CD4-positive, CD25-positive, alpha-beta regulatory T cell (primary cell): ENCODE measurements around the gene PALMD. TPM values are rescaled to one million over a fixed set of nuclear protein-coding genes. Genes with fewer than 3 reads are reported as not detected.

Source experiments
- ATAC-seq, 2 donors: fragments of 150-1000 bp; cut with Tn5 transposase; one replicate each; pipeline ENCODE4 v1.10.0; 2021; ENCODE audit warnings: low read depth in 2 of 2, moderate number of reproducible peaks in 2 of 2, moderate library complexity in 1 of 2
- DNase-seq, 3 donors: peaks; one replicate each; pipeline versions ENCODE4 v3.0.0 to v3.0.0-alpha.2; 2012 to 2022; ENCODE audit warnings: mixed read lengths in 1 of 3
- H3K27ac ChIP-seq: one replicate; pipeline ENCODE4 v1.7.0; 2013; ENCODE audit warnings: mild to moderate bottlenecking, low read length; ENCODE audit not compliant: insufficient read depth, poor library complexity, severe bottlenecking
- H3K27me3 ChIP-seq: one replicate; pipeline ENCODE4 v1.7.0; 2013; ENCODE audit warnings: low read length; ENCODE audit not compliant: control insufficient read depth, insufficient read depth
- H3K36me3 ChIP-seq: one replicate; pipeline ENCODE4 v1.7.0; 2013; ENCODE audit warnings: mild to moderate bottlenecking, low read length, moderate library complexity; ENCODE audit not compliant: control insufficient read depth, insufficient read depth
- H3K4me1 ChIP-seq: 2 replicates; pipeline ENCODE4 v1.7.0; 2013; ENCODE audit warnings: mild to moderate bottlenecking, low read length; ENCODE audit not compliant: insufficient read depth, control insufficient read depth, poor library complexity, severe bottlenecking
- H3K4me3 ChIP-seq: one replicate; pipeline ENCODE4 v1.7.0; 2013; ENCODE audit warnings: low read depth, mild to moderate bottlenecking, low read length, moderate library complexity
- H3K9me3 ChIP-seq, 2 experiments: 1 replicate in 1 of 2; 2 replicates in 1 of 2; pipeline ENCODE4 v1.7.0; 2013; ENCODE audit warnings: low read length in 2 of 2, mild to moderate bottlenecking in 1 of 2, moderate library complexity in 1 of 2; ENCODE audit not compliant: control insufficient read depth in 2 of 2
- H3K27ac Mint-ChIP-seq, 3 donors: one replicate each; pipeline ENCODE4 v1.8.0; 2020 to 2022; ENCODE audit warnings: mild to moderate bottlenecking in 3 of 3, mixed read lengths in 3 of 3, moderate library complexity in 2 of 3
- H3K27me3 Mint-ChIP-seq: one replicate; pipeline ENCODE4 v1.8.0; 2022; ENCODE audit warnings: mild to moderate bottlenecking, mixed read lengths
- H3K36me3 Mint-ChIP-seq: one replicate; pipeline ENCODE4 v1.8.0; 2020; ENCODE audit warnings: mixed read lengths
- H3K4me1 Mint-ChIP-seq, 4 donors: one replicate each; pipeline ENCODE4 v1.8.0; 2020 to 2022; ENCODE audit warnings: mixed read lengths in 4 of 4, mild to moderate bottlenecking in 1 of 4
- H3K4me3 Mint-ChIP-seq, 4 donors: one replicate each; pipeline ENCODE4 v1.8.0; 2020 to 2022; ENCODE audit warnings: mild to moderate bottlenecking in 4 of 4, mixed read lengths in 4 of 4, moderate library complexity in 3 of 4
- H3K9me3 Mint-ChIP-seq, 7 donors: one replicate each; pipeline ENCODE4 v1.8.0; 2020 to 2022; ENCODE audit warnings: mixed read lengths in 7 of 7, mild to moderate bottlenecking in 3 of 7, moderate library complexity in 2 of 7
- polyA plus RNA-seq, 4 donors: library from polyadenylated mRNA; unstranded; fragments of 300-500 nt; fragmentation: Illumina TruSeq; gene quantifications; one replicate each; pipeline ENCODE4 v1.2.3, GENCODE V29; 2021
- total RNA-seq: library from RNA; stranded (reverse); gene quantifications from one replicate; pipeline ENCODE4 v1.2.3, GENCODE V29; 2022

PALMD gene
- total and polyA plus RNA-seq, 5 donors from 2014 or later = not detected

- no peaks in the 10 kb centered on the region for H3K4me1 ChIP-seq
- no peaks in the 10 kb centered on the region for H3K36me3 ChIP-seq
- no peaks in the 10 kb centered on the region for H3K4me1 Mint-ChIP-seq
- H3K4me3 ChIP-seq = no peak overlapping the region
- no peak for ATAC-seq
- H3K27me3 Mint-ChIP-seq = peaks cover 11% of the 10 kb centered on the region
- no peak overlapping the region for H3K4me3 Mint-ChIP-seq
- no peaks in the 10 kb centered on the region for H3K36me3 Mint-ChIP-seq
- peaks cover 3% of the 10 kb centered on the region for H3K27me3 ChIP-seq
- DNase-seq = no peak
- H3K9me3 ChIP-seq = no peaks in the 10 kb centered on the region
- no peak overlapping the region for H3K27ac ChIP-seq
- H3K27ac Mint-ChIP-seq = no peak overlapping the region
- H3K9me3 Mint-ChIP-seq = peaks cover 0 to 2% (median 0%) of the 10 kb centered on the region in 7 donors
Measured at GRCh38 chr1:99662539-99663080, 16.7 kb downstream of the PALMD start.

- Mint-ChIP-seq H3K4me1 (no peaks in the 10 kb centered on the region), H3K4me3 (no peak overlapping the region), H3K27me3 (peaks cover 15% of the 10 kb centered on the region), H3K9me3 (peaks cover 0 to 2% (median 0%) of the 10 kb centered on the region in 7 donors), H3K27ac (no peak overlapping the region), H3K36me3 (no peaks in the 10 kb centered on the region)
- Histone ChIP-seq H3K36me3 (no peaks in the 10 kb centered on the region), H3K4me1 (no peaks in the 10 kb centered on the region), H3K27me3 (peaks cover 3% of the 10 kb centered on the region), H3K4me3 (no peak overlapping the region), H3K27ac (no peak overlapping the region), H3K9me3 (no peaks in the 10 kb centered on the region)
- no peak for ATAC-seq
- no peak for DNase-seq
Measured at GRCh38 chr1:99663501-99663900, 17.6 kb downstream of the PALMD start.

DNA sequence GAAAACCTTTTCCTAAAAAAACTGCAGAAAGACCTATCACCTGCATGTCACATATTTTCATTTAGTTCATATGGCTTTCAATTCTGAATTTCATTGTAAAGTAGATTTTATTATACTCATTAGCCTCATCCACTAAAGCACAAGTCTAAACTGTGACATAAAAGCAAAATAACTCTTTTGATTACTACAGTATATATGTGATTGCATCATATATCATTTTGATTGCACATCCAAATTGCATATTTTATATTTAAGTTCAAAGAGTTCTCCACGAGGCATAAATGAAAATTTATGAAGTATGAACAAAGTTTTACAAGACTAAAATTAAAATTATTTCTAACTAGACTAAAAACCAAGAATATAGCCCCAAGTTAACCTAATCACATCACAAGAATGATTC lies 19.3 kb downstream of the PALMD start:
- Histone ChIP-seq H3K36me3 (no peaks in the 10 kb centered on the region), H3K4me3 (no peak overlapping the region), H3K27ac (no peak overlapping the region), H3K9me3 (no peaks in the 10 kb centered on the region), H3K4me1 (no peaks in the 10 kb centered on the region), H3K27me3 (peaks cover 6% of the 10 kb centered on the region)
- no peak for DNase-seq
- no peak overlapping the region for H3K27ac Mint-ChIP-seq
- H3K9me3 Mint-ChIP-seq = peaks cover 0 to 2% (median 0%) of the 10 kb centered on the region in 7 donors
- no peak overlapping the region for H3K4me3 Mint-ChIP-seq
- H3K4me1 Mint-ChIP-seq = no peaks in the 10 kb centered on the region
- H3K27me3 Mint-ChIP-seq = peaks cover 16% of the 10 kb centered on the region
- no peaks in the 10 kb centered on the region for H3K36me3 Mint-ChIP-seq
- ATAC-seq = no peak

DNA sequence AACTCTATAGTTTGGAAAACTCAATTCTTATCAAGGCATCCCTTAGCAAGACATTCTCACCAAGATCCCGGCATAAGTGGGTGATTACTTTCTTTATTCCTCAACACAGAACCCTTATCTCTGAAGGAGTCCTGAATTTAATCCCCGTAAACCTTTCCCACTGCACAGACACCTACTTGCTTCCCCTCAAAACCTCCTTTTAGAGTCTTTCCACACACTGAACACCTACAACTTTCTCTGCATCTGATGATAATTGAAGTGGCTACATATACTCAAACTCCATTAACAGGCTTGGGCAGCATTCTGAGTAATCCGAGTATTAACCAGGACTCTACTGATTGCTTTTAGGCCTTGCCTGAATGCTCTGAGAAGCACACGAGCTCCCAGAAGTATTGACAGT lies 23.5 kb downstream of the PALMD start:
- DNase-seq (no peak), ATAC-seq (no peak)
- Mint-ChIP-seq H3K4me3 (no peak overlapping the region), H3K9me3 (peaks cover 0 to 2% (median 0%) of the 10 kb centered on the region in 7 donors), H3K4me1 (no peaks in the 10 kb centered on the region), H3K27me3 (peaks cover 29% of the 10 kb centered on the region), H3K27ac (no peak overlapping the region), H3K36me3 (no peaks in the 10 kb centered on the region)
- Histone ChIP-seq H3K27me3 (peaks cover 3% of the 10 kb centered on the region), H3K9me3 (no peaks in the 10 kb centered on the region), H3K4me1 (no peaks in the 10 kb centered on the region), H3K4me3 (no peak overlapping the region), H3K36me3 (no peaks in the 10 kb centered on the region), H3K27ac (no peak overlapping the region)

GRCh38 chr1:99669821-99670220 lies 23.9 kb downstream of the PALMD start:
- Histone ChIP-seq H3K27me3 (peaks cover 3% of the 10 kb centered on the region), H3K36me3 (no peaks in the 10 kb centered on the region), H3K4me3 (no peak overlapping the region), H3K27ac (no peak overlapping the region), H3K9me3 (no peaks in the 10 kb centered on the region), H3K4me1 (no peaks in the 10 kb centered on the region)
- ATAC-seq (no peak), DNase-seq (no peak)
- Mint-ChIP-seq H3K4me3 (no peak overlapping the region), H3K36me3 (no peaks in the 10 kb centered on the region), H3K27me3 (peaks cover 28% of the 10 kb centered on the region), H3K9me3 (peaks cover 0 to 2% (median 0%) of the 10 kb centered on the region in 7 donors), H3K4me1 (no peaks in the 10 kb centered on the region), H3K27ac (no peak overlapping the region)

DNA sequence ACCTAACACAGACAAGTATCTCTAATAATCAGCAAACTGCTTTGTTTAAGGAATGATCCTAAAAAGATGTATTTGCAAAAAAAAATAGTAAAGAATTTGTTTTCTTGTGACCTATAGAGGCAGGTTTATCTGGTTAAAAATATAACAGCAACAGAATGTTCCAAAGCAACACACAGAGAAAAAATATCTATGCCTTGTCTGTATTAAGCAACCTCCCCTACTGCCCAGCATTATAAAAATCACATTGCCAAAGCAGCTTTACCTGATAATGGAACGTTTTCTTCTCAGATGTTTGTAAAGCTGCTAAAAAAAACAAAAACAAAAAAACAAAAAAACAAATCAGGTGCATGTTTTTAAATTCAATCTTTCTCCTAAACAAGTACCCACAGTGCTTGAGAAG lies 24.7 kb downstream of the PALMD start:
- Histone ChIP-seq H3K9me3 (no peaks in the 10 kb centered on the region), H3K4me3 (no peak overlapping the region), H3K36me3 (no peaks in the 10 kb centered on the region), H3K27me3 (peaks cover 3% of the 10 kb centered on the region), H3K27ac (no peak overlapping the region), H3K4me1 (no peaks in the 10 kb centered on the region)
- Mint-ChIP-seq H3K4me3 (no peak overlapping the region), H3K9me3 (peaks cover 0 to 3% (median 0%) of the 10 kb centered on the region in 7 donors), H3K36me3 (no peaks in the 10 kb centered on the region), H3K4me1 (no peaks in the 10 kb centered on the region), H3K27me3 (peaks cover 29% of the 10 kb centered on the region), H3K27ac (no peak overlapping the region)
- DNase-seq (no peak), ATAC-seq (no peak)

- Histone ChIP-seq H3K4me1 (no peaks in the 10 kb centered on the region), H3K27ac (no peak overlapping the region), H3K9me3 (no peaks in the 10 kb centered on the region), H3K27me3 (peaks cover 3% of the 10 kb centered on the region), H3K36me3 (no peaks in the 10 kb centered on the region), H3K4me3 (no peak overlapping the region)
- Mint-ChIP-seq H3K36me3 (no peaks in the 10 kb centered on the region), H3K4me3 (no peak overlapping the region), H3K9me3 (peaks cover 0 to 3% (median 0%) of the 10 kb centered on the region in 7 donors), H3K27me3 (peaks cover 29% of the 10 kb centered on the region), H3K4me1 (no peaks in the 10 kb centered on the region), H3K27ac (no peak overlapping the region)
- DNase-seq = no peak
- no peak for ATAC-seq
Measured at GRCh38 chr1:99672038-99672437, 26.1 kb downstream of the PALMD start.

DNA sequence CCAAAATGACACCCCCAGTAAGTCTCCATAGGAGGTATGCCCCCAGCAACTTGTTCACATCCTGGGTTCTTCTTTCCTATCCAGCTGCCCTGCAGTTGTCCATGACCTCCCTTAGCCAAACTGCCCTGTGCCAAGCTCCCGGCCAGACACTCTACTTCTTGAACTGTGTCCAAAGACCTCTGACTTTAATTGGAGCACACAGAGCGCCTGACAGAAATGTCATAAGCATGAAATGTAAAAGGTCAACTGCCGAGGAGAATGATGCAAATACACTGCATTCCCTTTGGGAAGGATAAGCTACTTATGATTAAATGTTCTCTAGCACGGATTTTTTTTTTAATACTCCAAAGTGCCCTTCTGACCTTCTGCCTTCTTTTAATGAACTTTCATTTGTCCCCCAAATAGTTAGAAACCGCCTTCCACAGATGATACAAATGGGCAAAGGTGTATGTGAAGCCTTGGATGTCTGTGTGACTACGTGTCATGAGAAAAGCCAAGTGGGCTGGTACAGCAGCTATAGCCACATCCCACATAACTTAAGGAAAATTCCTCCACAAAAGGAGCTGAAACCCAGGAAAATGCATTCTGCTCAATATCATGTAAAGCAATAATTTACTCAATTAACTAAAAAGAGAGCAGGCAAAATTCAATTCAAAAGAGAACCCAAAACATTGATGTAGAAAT lies 26.8 kb downstream of the PALMD start:
- H3K27me3 Mint-ChIP-seq = peaks cover 29% of the 10 kb centered on the region
- Histone ChIP-seq H3K36me3 (no peaks in the 10 kb centered on the region), H3K27ac (no peak overlapping the region), H3K9me3 (no peaks in the 10 kb centered on the region), H3K27me3 (peaks cover 3% of the 10 kb centered on the region), H3K4me1 (no peaks in the 10 kb centered on the region), H3K4me3 (no peak overlapping the region)
- no peak overlapping the region for H3K4me3 Mint-ChIP-seq
- H3K36me3 Mint-ChIP-seq = no peaks in the 10 kb centered on the region
- peaks cover 0 to 3% (median 0%) of the 10 kb centered on the region in 7 donors for H3K9me3 Mint-ChIP-seq
- no peaks in the 10 kb centered on the region for H3K4me1 Mint-ChIP-seq
- DNase-seq (no peak), ATAC-seq (no peak)
- H3K27ac Mint-ChIP-seq = no peak overlapping the region
